GM20431 (cell line): ENCODE data around the gene FBXW8.

Experiments
- in situ Hi-C: fragments of 300-500 bp; cut with MseI, MboI; formaldehyde crosslinking; loops from one replicate; pipeline ENCODE4 v1.15.0; 2020; ENCODE audit warnings: low sequenced_read_pairs; ENCODE audit not compliant: unreplicated experiment

Gene FBXW8

GRCh38 chr12:117033382-117034221, 122.9 kb downstream of the FBXW8 start:
- in situ Hi-C loops: no loop called here

- in situ Hi-C loops: no loop called here
Measured at GRCh38 chr12:117034249-117034648, 123.5 kb downstream of the FBXW8 start.

GRCh38 chr12:117034701-117035151, 124.0 kb downstream of the FBXW8 start:
- in situ Hi-C loops: no loop called here

- in situ Hi-C loops: no loop called here
Measured at GRCh38 chr12:117035287-117035686, 124.5 kb downstream of the FBXW8 start.

- in situ Hi-C loops: no loop called here
Measured at GRCh38 chr12:117036046-117036445, 125.3 kb downstream of the FBXW8 start.

- in situ Hi-C loops: no loop called here
Measured at GRCh38 chr12:117036547-117036946, 125.8 kb downstream of the FBXW8 start.

- in situ Hi-C loops: no loop called here
Measured at GRCh38 chr12:117037289-117038022, 126.7 kb downstream of the FBXW8 start.

- in situ Hi-C loops: no loop called here
Measured at GRCh38 chr12:117038023-117038680, 127.4 kb downstream of the FBXW8 start.

- in situ Hi-C loops: no loop called here
Measured at GRCh38 chr12:117038919-117039318, 128.2 kb downstream of the FBXW8 start.

- in situ Hi-C loops: no loop called here
Measured at GRCh38 chr12:117039891-117040309, 129.2 kb downstream of the FBXW8 start.

- in situ Hi-C loops: no loop called here
Measured at GRCh38 chr12:117040496-117040895, 129.7 kb downstream of the FBXW8 start.

- in situ Hi-C loops: no loop called here
Measured at GRCh38 chr12:117041798-117042170, 131.0 kb downstream of the FBXW8 start.

- in situ Hi-C loops: no loop called here
Measured at GRCh38 chr12:117042171-117042842, 131.6 kb downstream of the FBXW8 start.

- in situ Hi-C loops: no loop called here
Measured at GRCh38 chr12:117042862-117043261, 132.1 kb downstream of the FBXW8 start.

GRCh38 chr12:117044311-117044710, 133.6 kb downstream of the FBXW8 start:
- in situ Hi-C loops: no loop called here

GRCh38 chr12:117044790-117045159, 134.0 kb downstream of the FBXW8 start:
- in situ Hi-C loops: no loop called here

GRCh38 chr12:117045160-117046010, 134.6 kb downstream of the FBXW8 start:
- in situ Hi-C loops: no loop called here

GRCh38 chr12:117046011-117046369, 135.2 kb downstream of the FBXW8 start:
- in situ Hi-C loops: no loop called here

- in situ Hi-C loops: no loop called here
Measured at GRCh38 chr12:117046425-117046824, 135.7 kb downstream of the FBXW8 start.
